ENCODE measurements around the gene KCMF1.

- TF ChIP-seq, protein P1, sequence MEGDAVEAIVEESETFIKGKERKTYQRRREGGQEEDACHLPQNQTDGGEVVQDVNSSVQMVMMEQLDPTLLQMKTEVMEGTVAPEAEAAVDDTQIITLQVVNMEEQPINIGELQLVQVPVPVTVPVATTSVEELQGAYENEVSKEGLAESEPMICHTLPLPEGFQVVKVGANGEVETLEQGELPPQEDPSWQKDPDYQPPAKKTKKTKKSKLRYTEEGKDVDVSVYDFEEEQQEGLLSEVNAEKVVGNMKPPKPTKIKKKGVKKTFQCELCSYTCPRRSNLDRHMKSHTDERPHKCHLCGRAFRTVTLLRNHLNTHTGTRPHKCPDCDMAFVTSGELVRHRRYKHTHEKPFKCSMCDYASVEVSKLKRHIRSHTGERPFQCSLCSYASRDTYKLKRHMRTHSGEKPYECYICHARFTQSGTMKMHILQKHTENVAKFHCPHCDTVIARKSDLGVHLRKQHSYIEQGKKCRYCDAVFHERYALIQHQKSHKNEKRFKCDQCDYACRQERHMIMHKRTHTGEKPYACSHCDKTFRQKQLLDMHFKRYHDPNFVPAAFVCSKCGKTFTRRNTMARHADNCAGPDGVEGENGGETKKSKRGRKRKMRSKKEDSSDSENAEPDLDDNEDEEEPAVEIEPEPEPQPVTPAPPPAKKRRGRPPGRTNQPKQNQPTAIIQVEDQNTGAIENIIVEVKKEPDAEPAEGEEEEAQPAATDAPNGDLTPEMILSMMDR (IDR thresholded peaks at IDR 0.05 in 2 of 3, conservative IDR thresholded peaks at IDR 0.05 in 1 of 3; ENCODE audit: control insufficient read depth in 2 of 3, extremely low read depth in 1 of 3, insufficient read depth in 1 of 3, low read depth in 3 of 3, low read length in 3 of 3), result no peak
- TF ChIP-seq, protein P2, sequence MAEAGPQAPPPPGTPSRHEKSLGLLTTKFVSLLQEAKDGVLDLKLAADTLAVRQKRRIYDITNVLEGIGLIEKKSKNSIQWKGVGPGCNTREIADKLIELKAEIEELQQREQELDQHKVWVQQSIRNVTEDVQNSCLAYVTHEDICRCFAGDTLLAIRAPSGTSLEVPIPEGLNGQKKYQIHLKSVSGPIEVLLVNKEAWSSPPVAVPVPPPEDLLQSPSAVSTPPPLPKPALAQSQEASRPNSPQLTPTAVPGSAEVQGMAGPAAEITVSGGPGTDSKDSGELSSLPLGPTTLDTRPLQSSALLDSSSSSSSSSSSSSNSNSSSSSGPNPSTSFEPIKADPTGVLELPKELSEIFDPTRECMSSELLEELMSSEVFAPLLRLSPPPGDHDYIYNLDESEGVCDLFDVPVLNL (IDR thresholded peaks at IDR 0.05; ENCODE audit: low read depth, low read length), result no peak
- TF ChIP-seq EP300 (IDR thresholded peaks at IDR 0.05; ENCODE audit: borderline replicate concordance in 1 of 2, control insufficient read depth in 1 of 2, low read depth in 2 of 2, low read length in 2 of 2) (peak; percentile 63 to 71; a peak in 3 of 4 replicates), NFIC (IDR thresholded peaks at IDR 0.05; ENCODE audit: low read depth, low read length) (peak; percentile 81), YY1 (IDR thresholded peaks at IDR 0.05; ENCODE audit: low read depth, low read length) (0 out of 2 replicates have a peak, but pooled peaks have one; percentile 18), HDAC6 (IDR thresholded peaks at IDR 0.05; ENCODE audit: unreplicated experiment) (no peak), MYC (IDR thresholded peaks at IDR 0.05; ENCODE audit: insufficient read depth, insufficient read length, insufficient replicate concordance, low read length, severe bottlenecking) (no peak), FOS (IDR thresholded peaks at IDR 0.05; ENCODE audit: borderline replicate concordance, extremely low read depth, insufficient read length) (no peak), KDM1A (IDR thresholded peaks at IDR 0.05; ENCODE audit: borderline replicate concordance) (no peak), LARP7 (IDR thresholded peaks at IDR 0.05) (no peak), CHD1 (IDR thresholded peaks at IDR 0.05; ENCODE audit: low read depth, low read length) (no peak), JUND (IDR thresholded peaks at IDR 0.05; ENCODE audit: low read depth, low read length) (no peak), BMI1 (IDR thresholded peaks at IDR 0.05; ENCODE audit: borderline replicate concordance) (no peak)
- TF ChIP-seq, protein P3, sequence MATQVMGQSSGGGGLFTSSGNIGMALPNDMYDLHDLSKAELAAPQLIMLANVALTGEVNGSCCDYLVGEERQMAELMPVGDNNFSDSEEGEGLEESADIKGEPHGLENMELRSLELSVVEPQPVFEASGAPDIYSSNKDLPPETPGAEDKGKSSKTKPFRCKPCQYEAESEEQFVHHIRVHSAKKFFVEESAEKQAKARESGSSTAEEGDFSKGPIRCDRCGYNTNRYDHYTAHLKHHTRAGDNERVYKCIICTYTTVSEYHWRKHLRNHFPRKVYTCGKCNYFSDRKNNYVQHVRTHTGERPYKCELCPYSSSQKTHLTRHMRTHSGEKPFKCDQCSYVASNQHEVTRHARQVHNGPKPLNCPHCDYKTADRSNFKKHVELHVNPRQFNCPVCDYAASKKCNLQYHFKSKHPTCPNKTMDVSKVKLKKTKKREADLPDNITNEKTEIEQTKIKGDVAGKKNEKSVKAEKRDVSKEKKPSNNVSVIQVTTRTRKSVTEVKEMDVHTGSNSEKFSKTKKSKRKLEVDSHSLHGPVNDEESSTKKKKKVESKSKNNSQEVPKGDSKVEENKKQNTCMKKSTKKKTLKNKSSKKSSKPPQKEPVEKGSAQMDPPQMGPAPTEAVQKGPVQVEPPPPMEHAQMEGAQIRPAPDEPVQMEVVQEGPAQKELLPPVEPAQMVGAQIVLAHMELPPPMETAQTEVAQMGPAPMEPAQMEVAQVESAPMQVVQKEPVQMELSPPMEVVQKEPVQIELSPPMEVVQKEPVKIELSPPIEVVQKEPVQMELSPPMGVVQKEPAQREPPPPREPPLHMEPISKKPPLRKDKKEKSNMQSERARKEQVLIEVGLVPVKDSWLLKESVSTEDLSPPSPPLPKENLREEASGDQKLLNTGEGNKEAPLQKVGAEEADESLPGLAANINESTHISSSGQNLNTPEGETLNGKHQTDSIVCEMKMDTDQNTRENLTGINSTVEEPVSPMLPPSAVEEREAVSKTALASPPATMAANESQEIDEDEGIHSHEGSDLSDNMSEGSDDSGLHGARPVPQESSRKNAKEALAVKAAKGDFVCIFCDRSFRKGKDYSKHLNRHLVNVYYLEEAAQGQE (IDR thresholded peaks at IDR 0.05; ENCODE audit: low read depth, low read length), result no peak
Measured at GRCh38 chr2:84931384-84931821, 39.6 kb upstream of the KCMF1 start.
